VCaP (cell line): ENCODE data around the gene CTDP1.
"Not testable (repeated sequence)": the region's sequence is repeated elsewhere in the genome, so short reads cannot be mapped to it uniquely, and the experiment has no call there.

Experiments used
- H3K27ac ChIP-seq: fragments of 450-650 bp; 2 replicates; pipeline ENCODE4 v1.5.1; 2017
- CTCF ChIP-seq: fragments of 450-650 bp; conservative IDR thresholded peaks from 2 replicates; pipeline ENCODE4 v1.5.1; 2017; ENCODE audit warnings: mild to moderate bottlenecking, moderate library complexity

The CTDP1 gene

GRCh38 chr18:79728931-79729586, 49.5 kb downstream of the CTDP1 start:
- no peak overlapping the region for H3K27ac ChIP-seq
- no peak for TF ChIP-seq CTCF

DNA sequence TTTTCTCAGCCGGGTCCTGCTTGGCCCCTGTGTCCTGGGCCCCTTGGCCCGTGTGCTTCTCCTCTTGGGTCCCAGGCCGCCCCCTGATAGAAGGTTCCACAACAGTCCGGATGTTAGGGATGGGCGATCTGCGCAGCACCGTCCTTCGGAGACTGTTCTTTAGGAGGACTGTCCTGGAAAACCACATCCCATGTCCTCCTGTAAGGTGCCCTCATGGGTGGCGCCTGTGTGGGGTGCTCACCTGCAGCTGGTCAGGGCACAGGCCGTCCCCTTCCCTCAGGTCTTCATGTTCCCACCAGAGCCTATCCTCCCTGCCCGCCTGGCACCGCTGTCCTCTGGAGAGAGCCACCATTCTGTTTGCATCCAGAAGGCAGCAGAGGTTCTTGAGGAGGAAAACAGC, 50.0 kb downstream of the CTDP1 start:
- no peak for TF ChIP-seq CTCF
- no peak overlapping the region for H3K27ac ChIP-seq

- H3K27ac ChIP-seq: no peak overlapping the region
- TF ChIP-seq CTCF: no peak
Observed at GRCh38 chr18:79730804-79731203, 51.2 kb downstream of the CTDP1 start.

DNA sequence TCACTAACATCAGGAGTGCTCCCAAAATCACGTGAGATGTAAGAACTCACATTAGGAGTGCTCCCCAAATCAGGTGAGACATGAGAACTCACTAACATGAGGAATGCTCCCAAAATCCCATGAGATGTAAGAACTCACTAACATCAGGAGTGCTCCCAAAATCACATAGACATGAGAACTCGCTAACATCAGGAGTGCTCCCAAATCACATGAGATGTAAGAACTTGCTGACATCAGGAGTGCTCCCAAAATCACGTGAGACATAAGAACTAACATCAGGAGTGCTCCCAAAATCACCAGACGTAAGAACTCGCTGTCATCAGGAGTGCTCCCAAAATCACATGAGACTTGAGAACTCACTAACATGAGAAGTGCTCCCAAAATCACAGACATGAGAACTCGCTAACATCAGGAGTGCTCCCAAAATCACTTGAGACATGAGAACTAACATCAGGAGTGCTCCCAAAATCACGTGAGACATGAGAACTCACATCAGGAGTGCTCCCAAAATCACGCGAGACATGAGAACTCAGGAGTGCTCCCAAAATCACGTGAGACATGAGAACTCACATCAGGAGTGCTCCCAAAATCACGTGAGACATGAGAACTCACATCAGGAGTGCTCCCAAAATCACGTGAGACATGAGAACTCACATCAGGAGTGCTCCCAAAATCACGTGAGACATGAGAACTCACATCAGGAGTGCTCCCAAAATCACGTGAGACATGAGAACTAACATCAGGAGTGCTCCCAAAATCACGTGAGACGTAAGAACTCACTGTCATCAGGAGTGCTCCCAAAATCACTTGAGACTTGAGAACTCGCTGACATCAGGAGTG, 52.5 kb downstream of the CTDP1 start:
- H3K27ac ChIP-seq: not testable (repeated sequence)

GRCh38 chr18:79732721-79733025, 53.1 kb downstream of the CTDP1 start:
- no peak for TF ChIP-seq CTCF

DNA sequence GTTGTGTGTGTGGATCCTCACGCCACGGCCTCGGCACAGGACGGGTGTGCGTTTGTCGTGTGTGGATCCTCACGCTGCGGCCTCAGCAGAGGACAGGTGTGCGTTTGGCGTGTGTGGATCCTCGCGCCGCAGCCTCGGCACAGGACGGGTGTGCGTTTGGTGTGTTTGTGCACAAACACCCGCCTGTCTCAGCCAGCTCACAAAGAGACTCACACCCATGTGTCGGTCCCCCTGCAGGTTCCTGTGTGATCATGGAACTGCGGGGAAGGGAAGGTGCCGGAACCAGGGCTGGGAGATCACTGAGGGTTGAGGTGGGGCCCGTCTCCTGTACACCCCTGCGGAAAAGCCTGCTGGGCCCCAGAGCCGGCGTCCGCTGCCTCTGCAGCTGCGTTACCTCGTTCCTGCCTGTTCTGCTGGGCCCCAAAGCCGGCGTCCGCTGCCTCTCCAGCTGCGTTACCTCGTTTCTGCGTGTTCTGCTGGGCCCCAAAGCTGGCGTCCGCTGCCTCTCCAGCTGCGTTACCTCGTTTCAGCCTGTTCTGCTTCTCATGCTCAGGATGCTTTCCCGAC, 53.6 kb downstream of the CTDP1 start:
- H3K27ac ChIP-seq: no peak overlapping the region
- TF ChIP-seq CTCF: no peak

More at GRCh38 chr18:79732721-79733025, 53.1 kb downstream of the CTDP1 start:
- no peak overlapping the region for H3K27ac ChIP-seq

DNA sequence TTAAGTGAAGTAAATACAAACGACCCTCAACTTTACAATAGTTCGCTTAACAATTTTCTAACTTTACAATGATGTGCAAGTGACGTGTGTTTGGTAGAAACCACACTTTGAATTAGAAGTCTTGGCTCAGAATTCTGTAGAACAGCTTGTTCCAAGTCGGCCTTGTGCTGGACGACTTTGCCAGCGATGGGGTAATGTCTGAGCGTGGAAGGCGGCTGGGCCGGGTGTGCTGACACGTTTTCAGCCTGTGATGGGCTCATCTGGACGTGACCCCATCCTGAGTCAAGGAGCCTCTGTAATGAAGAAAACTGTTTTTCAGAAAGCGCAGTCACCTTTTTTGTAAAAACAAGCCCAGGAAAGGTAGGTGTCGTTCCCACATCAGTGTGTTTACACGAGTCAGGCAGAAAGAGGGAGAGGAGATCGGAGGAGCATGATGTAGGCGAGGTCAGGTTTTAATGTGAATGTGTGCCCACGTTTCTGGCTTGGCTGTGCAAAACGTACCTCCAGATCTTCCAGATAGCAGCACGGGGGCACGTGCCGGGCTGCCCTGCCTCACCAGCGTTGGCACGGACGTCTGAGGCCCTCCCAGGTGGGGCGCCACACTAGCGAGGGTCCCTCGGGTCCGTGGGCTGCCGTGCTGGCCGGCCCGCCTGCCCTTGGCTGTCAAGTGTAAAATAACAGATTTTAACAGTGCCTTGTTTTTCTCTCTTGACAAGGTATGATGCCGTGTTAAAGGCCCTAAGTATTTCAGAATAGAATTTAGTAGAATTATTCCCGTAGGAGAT, 54.6 kb downstream of the CTDP1 start:
- TF ChIP-seq CTCF: no peak
- H3K27ac ChIP-seq: no peak overlapping the region
